ENCODE data around the gene FGF19.

- no peak for TF ChIP-seq EZH2 (IDR thresholded peaks at IDR 0.05; ENCODE audit: low read length, unreplicated experiment)
- TF ChIP-seq EZH2phosphoT487 (IDR thresholded peaks at IDR 0.05; ENCODE audit: borderline replicate concordance, low read length) = no peak
These were observed 17.3 kb upstream of the FGF19 start for GRCh38 chr11:69721106-69721505.
